ENCODE data around the gene TSEN2.
"Not testable (repeated sequence)": the region's sequence is repeated elsewhere in the genome, so short reads cannot be mapped to it uniquely, and the experiment has no call there.

TSEN2 gene

GRCh38 chr3:12472000-12472610 lies 12.2 kb upstream of the TSEN2 start:
- no peak for DNase-seq (ENCODE audit: low read depth in 2 of 2)

DNA sequence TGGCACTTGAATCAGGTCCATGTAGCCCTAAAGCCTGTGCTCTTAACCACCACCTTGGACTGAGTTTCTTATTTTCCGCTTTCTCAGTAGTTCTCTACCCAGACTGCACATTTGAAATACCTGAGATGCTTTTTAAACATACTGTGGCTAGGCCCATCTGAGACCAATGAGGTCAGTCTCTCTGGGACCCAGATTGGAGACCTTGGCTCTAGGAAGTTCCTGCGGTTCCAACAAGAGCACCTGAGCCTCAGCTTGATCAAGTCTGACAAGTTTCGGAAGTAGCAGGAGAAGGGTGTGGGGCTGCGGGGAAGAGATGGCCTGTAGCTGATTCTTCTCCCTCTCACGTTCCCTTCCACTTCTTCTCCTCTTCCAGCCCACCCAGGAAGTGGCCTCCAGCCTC lies 11.5 kb upstream of the TSEN2 start:
- no peak for DNase-seq (ENCODE audit: low read depth in 2 of 2)

DNA sequence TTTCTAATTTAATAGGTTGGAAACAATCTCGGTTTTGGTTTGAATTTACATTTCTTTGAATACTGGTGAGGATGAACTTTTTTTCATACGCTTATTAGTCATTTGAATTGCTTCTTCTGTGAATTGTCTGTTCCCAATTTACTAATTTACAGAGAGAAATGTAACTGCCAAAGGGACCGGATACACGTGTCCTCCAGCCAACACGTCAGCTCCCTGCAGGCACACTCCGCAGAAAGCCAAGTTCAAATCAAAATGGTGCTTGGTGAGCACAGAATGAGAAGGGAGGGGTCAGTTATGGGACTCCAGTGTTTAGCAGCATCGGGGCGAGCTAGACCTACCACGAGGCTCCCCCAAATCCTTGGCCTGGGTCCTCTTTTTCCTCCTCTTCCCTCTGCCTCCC lies 10.8 kb upstream of the TSEN2 start:
- DNase-seq (ENCODE audit: low read depth in 2 of 2): no peak

DNA sequence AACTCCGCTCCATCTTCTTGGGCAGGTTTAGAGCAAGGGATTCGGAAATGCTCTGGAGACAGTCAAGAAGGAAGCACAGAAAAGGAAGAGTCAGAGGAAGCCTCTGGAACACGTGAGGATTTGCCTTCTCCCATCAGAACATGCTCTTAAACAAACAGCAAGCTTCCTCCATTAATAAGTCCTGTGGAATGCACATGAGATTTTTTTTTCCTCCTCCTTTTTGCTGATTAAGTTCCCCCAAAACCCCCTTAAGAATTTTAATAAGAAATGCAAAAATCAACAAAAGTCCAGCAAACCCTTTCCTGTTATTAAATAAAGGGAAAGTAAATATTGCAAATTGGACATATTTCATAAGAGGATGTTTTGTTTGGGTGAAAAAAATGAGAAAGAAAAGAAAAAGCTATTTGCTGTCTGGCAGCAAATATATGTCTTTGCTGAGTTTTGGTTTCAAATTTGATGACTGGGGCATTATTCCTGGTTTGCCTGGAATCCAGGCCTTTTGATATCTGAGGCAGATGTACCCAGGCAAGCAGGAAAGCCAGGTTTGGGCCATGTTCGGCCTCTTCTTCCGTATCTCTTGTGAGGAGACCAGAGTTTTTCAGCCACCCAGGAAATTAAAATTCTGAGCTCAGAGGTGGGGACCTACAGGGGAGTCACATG lies 7.9 kb upstream of the TSEN2 start:
- no peak for DNase-seq (ENCODE audit: low read depth in 2 of 2)

- no peak for DNase-seq (ENCODE audit: low read depth in 2 of 2)
These were observed 7.0 kb upstream of the TSEN2 start for GRCh38 chr3:12477256-12477655.

GRCh38 chr3:12478326-12478725 lies 6.0 kb upstream of the TSEN2 start:
- no peak for DNase-seq (ENCODE audit: low read depth in 2 of 2)

GRCh38 chr3:12479198-12479597 lies 5.1 kb upstream of the TSEN2 start:
- DNase-seq (ENCODE audit: low read depth in 2 of 2): not testable (repeated sequence)

DNA sequence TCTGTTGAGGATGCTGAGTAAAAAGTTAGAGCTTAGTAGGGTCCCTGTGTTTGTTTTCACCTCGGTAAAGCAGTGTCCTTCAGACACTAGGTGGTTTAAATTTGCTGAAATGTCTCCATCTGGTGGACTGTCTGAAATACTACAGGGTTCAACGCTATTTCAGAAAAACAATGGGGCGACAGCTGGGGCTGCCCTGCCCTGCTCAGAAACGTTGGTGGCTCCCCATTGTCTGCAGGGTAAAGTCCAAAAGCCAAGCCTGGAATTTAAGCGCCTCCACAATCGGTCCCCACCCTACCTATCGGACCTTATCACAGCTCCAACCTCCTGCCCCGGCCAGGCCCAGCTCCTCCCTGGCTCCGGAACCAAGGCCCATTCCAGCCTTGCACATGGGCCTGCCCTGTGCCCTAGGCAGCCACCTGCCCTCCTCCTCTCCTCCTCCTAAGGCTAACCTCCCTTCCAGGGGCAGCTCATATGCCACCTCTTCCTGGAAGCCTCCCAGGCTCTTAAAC lies 4.3 kb upstream of the TSEN2 start:
- DNase-seq (ENCODE audit: low read depth in 2 of 2): no peak

DNA sequence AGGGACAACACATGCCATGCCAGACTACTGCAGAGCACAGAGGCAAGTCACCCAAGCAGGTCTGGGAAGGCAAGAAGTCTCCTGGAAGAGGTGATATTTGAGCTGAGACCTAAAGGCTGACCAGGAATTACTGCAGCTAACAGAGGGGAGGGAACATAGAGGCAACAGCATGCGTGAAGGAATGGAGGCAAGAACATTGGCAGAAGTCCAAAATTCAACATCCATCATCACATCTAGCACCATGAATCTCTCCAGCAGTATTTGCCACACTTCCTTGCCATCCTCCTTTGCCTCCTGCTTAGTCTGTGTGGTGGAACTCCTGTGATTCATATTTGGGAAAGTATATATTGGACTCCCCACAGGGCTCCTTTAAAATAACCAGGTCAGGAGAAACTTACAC lies 870 bp upstream of the TSEN2 start:
- no peak for DNase-seq (ENCODE audit: low read depth in 2 of 2)

DNA sequence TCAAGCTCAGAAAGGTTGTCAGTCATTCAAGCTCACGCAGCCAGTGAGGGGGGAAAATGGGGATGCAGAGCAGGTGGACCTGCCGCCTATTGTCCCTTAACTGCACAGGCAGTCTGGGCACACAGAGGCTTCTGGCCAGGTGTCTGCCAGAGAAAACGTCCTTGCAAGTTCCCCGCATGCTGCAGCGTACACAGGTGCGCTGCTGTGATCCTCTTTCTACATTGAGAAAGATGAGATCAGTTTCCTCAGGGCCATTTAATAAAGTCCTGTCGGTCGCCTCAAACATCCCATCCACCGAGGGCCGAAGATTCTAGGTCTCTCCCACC lies 445 bp upstream of the TSEN2 start:
- DNase-seq (ENCODE audit: low read depth in 2 of 2): no peak

- DNase-seq (ENCODE audit: low read depth in 2 of 2): no peak
These were observed 675 bp downstream of the TSEN2 start for GRCh38 chr3:12484983-12485327.

DNA sequence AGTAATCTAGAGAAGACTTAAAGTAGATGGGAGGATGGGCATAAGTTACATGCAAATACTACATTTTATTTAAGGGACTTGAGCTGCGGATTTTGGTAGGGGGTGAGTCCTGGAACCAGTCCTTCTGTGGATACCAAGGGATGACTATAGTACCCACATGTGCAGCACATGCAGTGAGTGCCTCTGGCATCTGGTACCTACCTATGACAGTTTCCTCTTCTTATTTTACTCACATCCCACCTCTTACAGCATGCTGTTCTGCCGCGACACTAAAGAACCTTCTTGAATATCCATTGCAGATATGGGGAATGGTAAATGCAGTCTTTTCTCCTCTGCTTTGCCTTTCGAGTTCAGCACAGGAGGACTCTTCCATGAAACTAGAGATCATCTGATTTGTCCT lies 1.7 kb downstream of the TSEN2 start:
- DNase-seq (ENCODE audit: low read depth in 2 of 2): no peak

- DNase-seq (ENCODE audit: low read depth in 2 of 2): no peak
These were observed 2.6 kb downstream of the TSEN2 start for GRCh38 chr3:12486916-12487315.

- no peak for DNase-seq (ENCODE audit: low read depth in 2 of 2)
These were observed 3.1 kb downstream of the TSEN2 start for GRCh38 chr3:12487336-12487735.

DNA sequence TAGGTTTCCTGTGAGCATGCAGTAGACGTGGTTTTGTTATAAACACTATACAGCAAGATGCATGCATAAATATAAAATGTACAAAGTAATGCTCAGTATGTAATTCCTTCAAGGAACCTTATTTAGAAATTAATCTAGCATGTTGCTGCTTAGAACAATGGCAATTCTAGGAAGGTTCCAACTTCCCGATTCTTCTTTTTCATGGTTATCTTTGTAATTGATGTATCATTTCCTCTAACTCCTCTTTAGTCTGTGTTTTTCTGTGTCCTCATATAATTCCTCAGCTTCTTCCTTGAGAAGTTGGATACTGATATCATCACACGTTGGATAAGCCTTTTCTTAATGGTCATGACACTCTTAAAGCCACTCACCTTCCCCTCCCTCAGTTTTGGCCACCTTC lies 3.5 kb downstream of the TSEN2 start:
- DNase-seq (ENCODE audit: low read depth in 2 of 2): no peak

DNA sequence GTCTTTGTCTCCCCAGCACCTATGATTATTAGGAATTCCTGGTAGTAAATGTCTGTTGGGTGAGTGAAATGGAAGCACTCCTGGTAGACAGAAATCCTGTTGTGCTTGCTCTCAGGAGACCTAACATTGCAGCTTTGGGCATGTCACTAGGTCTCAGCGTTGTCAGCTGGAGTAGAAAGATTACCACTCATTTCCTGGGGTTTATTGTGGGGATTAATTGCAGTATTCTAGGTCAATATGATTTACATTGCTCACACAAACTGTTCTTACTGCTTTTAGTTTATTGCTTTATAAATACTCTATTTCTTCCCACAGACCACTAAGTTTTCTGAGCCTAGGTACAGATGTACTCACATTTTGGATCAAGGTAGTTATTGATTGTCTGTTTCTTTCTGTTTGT lies 5.1 kb downstream of the TSEN2 start:
- no peak for DNase-seq (ENCODE audit: low read depth in 2 of 2)

DNA sequence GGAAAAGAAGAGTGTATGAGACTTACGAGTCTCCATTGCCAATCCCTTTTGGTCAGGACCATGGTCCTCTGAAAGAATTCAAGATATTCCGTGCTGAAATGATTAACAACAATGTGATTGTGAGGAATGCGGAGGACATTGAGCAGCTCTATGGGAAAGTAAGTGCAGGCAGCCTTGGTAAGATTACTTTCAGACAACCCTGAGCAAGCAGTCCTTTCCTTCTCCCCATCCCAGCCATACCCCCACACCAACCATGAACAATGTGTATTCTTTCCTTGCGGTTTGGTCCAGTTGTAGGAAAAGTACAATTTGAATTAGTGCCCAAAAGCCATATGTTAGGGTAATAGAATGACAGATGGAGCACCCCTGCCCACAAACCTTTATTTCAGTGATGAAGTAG lies 5.6 kb downstream of the TSEN2 start:
- DNase-seq (ENCODE audit: low read depth in 2 of 2): no peak

DNA sequence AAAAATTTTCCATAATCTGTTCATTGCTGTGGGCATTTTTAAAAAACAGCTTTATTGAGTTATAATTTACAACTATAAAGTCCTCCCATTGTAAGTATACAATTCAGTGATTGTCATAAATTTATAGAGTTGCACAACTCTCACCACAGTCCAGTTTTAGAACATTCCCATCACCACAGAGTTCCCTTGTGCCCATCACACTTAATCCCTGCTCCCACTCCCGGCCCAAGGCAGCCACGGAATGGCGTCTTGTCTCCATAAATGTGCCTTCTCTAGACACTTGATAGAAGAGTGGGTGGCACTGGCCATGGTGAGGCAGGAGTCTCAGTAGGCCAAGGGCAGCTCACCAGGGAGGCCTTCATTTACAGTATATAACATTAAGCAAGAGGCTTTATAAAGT lies 6.3 kb downstream of the TSEN2 start:
- DNase-seq (ENCODE audit: low read depth in 2 of 2): no peak

DNA sequence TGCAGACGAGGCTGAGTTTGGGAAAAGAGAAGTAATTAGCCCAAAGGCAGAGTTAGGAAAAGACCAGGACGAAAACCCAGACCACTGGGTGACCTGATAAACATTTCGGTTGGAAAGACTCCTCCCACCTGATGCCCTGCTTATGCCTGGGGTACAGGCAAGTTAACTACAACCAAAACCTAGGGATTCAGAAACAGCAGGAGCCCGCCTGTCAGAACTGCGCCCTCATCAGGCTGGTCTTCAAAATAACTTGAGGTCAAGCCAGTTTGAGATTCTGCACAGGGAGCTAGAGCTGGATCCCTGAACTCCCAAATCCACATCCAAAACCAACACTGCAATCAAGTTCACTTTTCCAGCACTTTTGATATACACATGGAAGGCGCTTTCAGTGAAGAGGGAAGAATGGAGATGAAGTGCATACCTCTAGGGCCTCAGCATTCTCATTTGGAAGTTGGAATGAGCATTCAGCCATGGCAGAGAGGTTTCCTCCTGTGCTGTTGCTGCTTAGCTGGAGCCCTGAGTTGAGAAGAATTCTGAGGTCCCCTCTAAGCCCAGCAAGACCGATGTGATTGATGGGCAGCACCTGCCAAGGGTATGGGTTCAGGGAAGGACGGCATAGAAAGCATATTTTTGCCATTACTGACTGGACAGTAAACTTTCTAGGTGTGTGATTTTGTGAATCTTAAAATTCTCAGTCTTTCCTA lies 11.6 kb downstream of the TSEN2 start:
- DNase-seq (ENCODE audit: low read depth in 2 of 2): no peak

GRCh38 chr3:12496453-12496761 lies 12.1 kb downstream of the TSEN2 start:
- DNase-seq (ENCODE audit: low read depth in 2 of 2): no peak

DNA sequence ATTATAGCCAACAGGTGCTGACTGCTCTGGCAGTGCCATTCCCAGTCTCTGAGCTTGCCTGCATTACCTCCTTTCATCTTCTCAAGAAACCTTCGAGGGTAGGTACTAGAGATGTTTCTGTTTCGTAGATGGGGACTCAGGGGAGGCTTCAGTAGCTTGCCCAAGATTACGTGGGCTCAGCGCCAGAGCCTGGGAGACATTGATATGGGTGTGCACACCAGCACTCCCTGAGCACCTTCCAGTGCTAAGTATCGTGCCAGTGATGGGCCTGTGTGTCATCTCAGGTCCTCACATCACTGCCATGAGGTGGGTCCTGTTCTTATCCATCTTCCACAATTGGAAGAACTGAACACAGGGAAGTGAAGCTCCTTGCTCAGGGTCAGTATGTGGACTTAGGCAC lies 15.2 kb downstream of the TSEN2 start:
- no peak for DNase-seq (ENCODE audit: low read depth in 2 of 2)

DNA sequence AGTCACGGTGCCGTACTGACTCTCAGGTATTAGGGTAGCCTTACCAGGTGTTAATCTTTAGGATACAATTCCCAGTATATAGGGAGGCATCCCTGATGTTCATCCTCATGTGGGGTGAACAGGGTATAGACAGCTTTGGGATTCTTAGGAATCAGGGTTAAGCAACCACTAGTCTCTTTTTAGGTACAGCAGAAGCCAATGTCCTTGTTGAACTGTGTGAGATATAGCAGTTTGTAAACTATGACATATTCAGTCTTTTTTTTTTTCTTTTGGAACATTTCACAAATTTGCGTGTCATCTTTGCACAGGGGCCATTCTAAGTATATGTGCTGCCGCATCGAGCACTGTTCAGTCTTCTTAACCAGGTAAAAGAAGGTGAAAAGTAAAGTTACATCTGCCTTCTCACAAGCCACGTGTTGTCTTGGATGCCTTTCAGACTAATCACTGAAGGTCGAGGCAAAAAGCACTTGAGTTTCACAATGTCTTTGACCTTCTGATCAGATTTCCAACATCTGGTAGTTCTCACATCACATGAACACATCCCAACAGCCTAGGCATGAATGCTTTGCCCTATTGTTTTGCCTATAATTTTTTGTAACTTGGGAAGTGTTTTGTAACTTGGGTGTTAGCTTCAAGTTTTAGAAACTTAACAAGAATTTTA lies 17.2 kb downstream of the TSEN2 start:
- DNase-seq (ENCODE audit: low read depth in 2 of 2): no peak
